GM12801 (cell line): ENCODE measurements around the gene ZDHHC22.

Experiments
- CTCF ChIP-seq: IDR thresholded peaks from one replicate; pipeline ENCODE4 v1.5.1; 2011; ENCODE audit warnings: control low read depth; ENCODE audit not compliant: insufficient read length; ENCODE audit errors: extremely low read depth

ZDHHC22 gene

GRCh38 chr14:77170045-77170444, 28.5 kb upstream of the ZDHHC22 start:
- no peak for TF ChIP-seq CTCF

- TF ChIP-seq CTCF: no peak
Observed at GRCh38 chr14:77161011-77161410, 19.4 kb upstream of the ZDHHC22 start.

GRCh38 chr14:77158882-77159255, 17.3 kb upstream of the ZDHHC22 start:
- no peak for TF ChIP-seq CTCF

GRCh38 chr14:77158175-77158881, 16.7 kb upstream of the ZDHHC22 start:
- TF ChIP-seq CTCF: no peak

GRCh38 chr14:77157740-77158139, 16.1 kb upstream of the ZDHHC22 start:
- no peak for TF ChIP-seq CTCF

- no peak for TF ChIP-seq CTCF
Observed at GRCh38 chr14:77155083-77155482, 13.5 kb upstream of the ZDHHC22 start.

- no peak for TF ChIP-seq CTCF
Observed at GRCh38 chr14:77154421-77154820, 12.8 kb upstream of the ZDHHC22 start.

- no peak for TF ChIP-seq CTCF
Observed at GRCh38 chr14:77153802-77154201, 12.2 kb upstream of the ZDHHC22 start.
